Measurements from ENCODE around the gene PAPOLG. TPM values are rescaled to one million over a fixed set of nuclear protein-coding genes. Genes with fewer than 3 reads are reported as not detected.

The PAPOLG gene
- polyA plus RNA-seq, 1 donor (not counting 4 experiments of a cell fraction or from before 2014, with no cell fraction given): 14.1 TPM

DNA sequence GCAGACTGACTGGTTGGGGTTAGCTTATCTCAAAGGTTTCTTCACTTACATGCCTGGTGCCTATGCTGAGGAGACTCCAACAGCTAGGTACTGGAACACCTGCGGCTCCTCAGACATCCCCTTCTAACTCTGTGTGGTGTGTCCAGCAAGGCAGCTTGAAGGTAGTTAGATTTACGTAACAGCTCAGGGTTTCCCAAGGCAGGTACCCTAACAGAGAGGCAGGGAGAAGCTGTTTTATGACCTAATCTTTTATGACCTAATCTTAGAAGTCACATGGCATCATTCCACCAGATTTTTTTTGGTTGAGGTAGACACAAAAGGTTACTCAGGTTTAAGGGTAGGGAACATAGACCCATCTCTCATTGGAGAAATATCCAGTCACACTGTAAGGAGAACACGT lies 17.4 kb upstream of the PAPOLG start:
- TF ChIP-seq CTCF (optimal IDR thresholded peaks at IDR 0.05 in 1 of 3, IDR thresholded peaks at IDR 0.05 in 1 of 3, conservative IDR thresholded peaks at IDR 0.05 in 1 of 3; ENCODE audit: extremely low read depth in 1 of 3, insufficient read depth in 2 of 3, low read length in 3 of 3): no peak
- TF ChIP-seq EZH2 (IDR thresholded peaks at IDR 0.05; ENCODE audit: low read length): no peak
- dilution Hi-C loops (cut with MboI; ENCODE audit: extremely low pct_ligation_motif_present, low sequenced_read_pairs): no loop called here
- H3K4me3 ChIP-seq (ENCODE audit: control insufficient read depth in 2 of 3, extremely low read depth in 1 of 3, insufficient read depth in 2 of 3, low read depth in 1 of 3, low read length in 3 of 3): no peak overlapping the region
- no peaks in the 10 kb centered on the region for H3K9me3 ChIP-seq (ENCODE audit: control insufficient read depth, low read depth, low read length)
- no peak for FAIRE-seq
- no peaks in the 10 kb centered on the region for H3K27me3 ChIP-seq (ENCODE audit: control insufficient read depth, extremely low read depth, insufficient read depth, low read length)
- H3K4me2 ChIP-seq (ENCODE audit: control insufficient read depth, extremely low read depth, insufficient read depth, low read depth, low read length): no peak overlapping the region
- H3K79me2 ChIP-seq (ENCODE audit: control insufficient read depth, insufficient read depth, low read length): no peaks in the 10 kb centered on the region
- no peaks in the 10 kb centered on the region for H4K20me1 ChIP-seq (ENCODE audit: control insufficient read depth, extremely low read depth, insufficient read depth, low read length)
- H3K9me1 ChIP-seq (ENCODE audit: control insufficient read depth, extremely low read depth, insufficient read depth, low read length): no peaks in the 10 kb centered on the region
- no peak overlapping the region for H3K27ac ChIP-seq (ENCODE audit: control insufficient read depth, insufficient read depth, low read length)
- H2AFZ ChIP-seq (ENCODE audit: control insufficient read depth, low read length): no peak overlapping the region
- H3K36me3 ChIP-seq (ENCODE audit: control insufficient read depth in 2 of 2, extremely low read depth in 1 of 2, insufficient read depth in 2 of 2, low read length in 2 of 2): no peaks in the 10 kb centered on the region
- H3K4me1 ChIP-seq (ENCODE audit: control insufficient read depth, extremely low read depth, insufficient read depth, low read length): no peaks in the 10 kb centered on the region
- no peak for DNase-seq (ENCODE audit: low read depth, low spot score)
- no peak overlapping the region for H3K9ac ChIP-seq (ENCODE audit: control insufficient read depth, extremely low read depth, insufficient read depth, low read length)

DNA sequence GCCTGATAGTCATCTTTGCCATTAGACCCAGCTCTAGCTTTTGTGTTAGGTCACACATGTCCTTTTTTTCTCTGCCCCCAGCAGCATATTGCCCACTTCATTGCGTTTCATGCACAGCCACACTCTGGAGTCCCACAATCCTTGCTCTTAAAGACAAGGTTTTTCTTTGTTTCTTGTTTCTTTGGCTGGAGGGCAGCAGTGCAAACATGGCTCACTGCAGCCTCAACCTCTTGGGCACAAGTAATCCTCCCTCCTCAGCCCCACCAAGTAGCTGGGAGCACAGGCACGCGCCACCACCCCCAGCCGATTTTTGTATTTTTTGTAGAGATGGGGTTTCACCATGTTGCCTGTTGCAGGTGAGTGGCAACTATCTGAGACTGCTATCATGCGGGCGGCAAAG lies 16.9 kb upstream of the PAPOLG start:
- no peaks in the 10 kb centered on the region for H3K9me3 ChIP-seq (ENCODE audit: control insufficient read depth, low read depth, low read length)
- H2AFZ ChIP-seq (ENCODE audit: control insufficient read depth, low read length): no peak overlapping the region
- no peaks in the 10 kb centered on the region for H4K20me1 ChIP-seq (ENCODE audit: control insufficient read depth, extremely low read depth, insufficient read depth, low read length)
- H3K4me1 ChIP-seq (ENCODE audit: control insufficient read depth, extremely low read depth, insufficient read depth, low read length): no peaks in the 10 kb centered on the region
- no peaks in the 10 kb centered on the region for H3K36me3 ChIP-seq (ENCODE audit: control insufficient read depth in 2 of 2, extremely low read depth in 1 of 2, insufficient read depth in 2 of 2, low read length in 2 of 2)
- H3K27me3 ChIP-seq (ENCODE audit: control insufficient read depth, extremely low read depth, insufficient read depth, low read length): no peaks in the 10 kb centered on the region
- H3K27ac ChIP-seq (ENCODE audit: control insufficient read depth, insufficient read depth, low read length): no peak overlapping the region
- H3K79me2 ChIP-seq (ENCODE audit: control insufficient read depth, insufficient read depth, low read length): no peaks in the 10 kb centered on the region
- DNase-seq (ENCODE audit: low read depth, low spot score) (no peak), FAIRE-seq (no peak)
- H3K4me2 ChIP-seq (ENCODE audit: control insufficient read depth, extremely low read depth, insufficient read depth, low read depth, low read length): no peak overlapping the region
- no peak overlapping the region for H3K9ac ChIP-seq (ENCODE audit: control insufficient read depth, extremely low read depth, insufficient read depth, low read length)
- no peaks in the 10 kb centered on the region for H3K9me1 ChIP-seq (ENCODE audit: control insufficient read depth, extremely low read depth, insufficient read depth, low read length)
- dilution Hi-C loops (cut with MboI; ENCODE audit: extremely low pct_ligation_motif_present, low sequenced_read_pairs): no loop called here
- TF ChIP-seq EZH2 (IDR thresholded peaks at IDR 0.05; ENCODE audit: low read length) (no peak), CTCF (optimal IDR thresholded peaks at IDR 0.05 in 1 of 3, IDR thresholded peaks at IDR 0.05 in 1 of 3, conservative IDR thresholded peaks at IDR 0.05 in 1 of 3; ENCODE audit: extremely low read depth in 1 of 3, insufficient read depth in 2 of 3, low read length in 3 of 3) (no peak)
- no peak overlapping the region for H3K4me3 ChIP-seq (ENCODE audit: control insufficient read depth in 2 of 3, extremely low read depth in 1 of 3, insufficient read depth in 2 of 3, low read depth in 1 of 3, low read length in 3 of 3)

Measured in keratinocyte (primary cell).